Ishikawa (cell line): ENCODE measurements around the gene TBC1D8.

Source experiments
- CEBPB ChIP-seq: IDR thresholded peaks from 2 replicates; pipeline ENCODE4 v1.6.1; 2012
- CREB1 ChIP-seq: IDR thresholded peaks from 2 replicates; pipeline ENCODE4 v1.6.1; 2012; ENCODE audit warnings: low read depth
- EP300 ChIP-seq: IDR thresholded peaks from 2 replicates; pipeline ENCODE4 v1.6.1; 2012; ENCODE audit warnings: borderline replicate concordance
- MAX ChIP-seq: IDR thresholded peaks from 2 replicates; pipeline ENCODE4 v1.6.1; 2012
- RAD21 ChIP-seq: IDR thresholded peaks from 2 replicates; pipeline ENCODE4 v1.6.1; 2012; ENCODE audit warnings: low read depth
- TCF12 ChIP-seq: IDR thresholded peaks from 2 replicates; pipeline ENCODE4 v1.6.1; 2012; ENCODE audit warnings: low read depth
- TEAD4 ChIP-seq: IDR thresholded peaks from 2 replicates; pipeline ENCODE4 v1.6.1; 2012
- USF1 ChIP-seq: IDR thresholded peaks from 2 replicates; pipeline ENCODE4 v1.6.1; 2012

DNA sequence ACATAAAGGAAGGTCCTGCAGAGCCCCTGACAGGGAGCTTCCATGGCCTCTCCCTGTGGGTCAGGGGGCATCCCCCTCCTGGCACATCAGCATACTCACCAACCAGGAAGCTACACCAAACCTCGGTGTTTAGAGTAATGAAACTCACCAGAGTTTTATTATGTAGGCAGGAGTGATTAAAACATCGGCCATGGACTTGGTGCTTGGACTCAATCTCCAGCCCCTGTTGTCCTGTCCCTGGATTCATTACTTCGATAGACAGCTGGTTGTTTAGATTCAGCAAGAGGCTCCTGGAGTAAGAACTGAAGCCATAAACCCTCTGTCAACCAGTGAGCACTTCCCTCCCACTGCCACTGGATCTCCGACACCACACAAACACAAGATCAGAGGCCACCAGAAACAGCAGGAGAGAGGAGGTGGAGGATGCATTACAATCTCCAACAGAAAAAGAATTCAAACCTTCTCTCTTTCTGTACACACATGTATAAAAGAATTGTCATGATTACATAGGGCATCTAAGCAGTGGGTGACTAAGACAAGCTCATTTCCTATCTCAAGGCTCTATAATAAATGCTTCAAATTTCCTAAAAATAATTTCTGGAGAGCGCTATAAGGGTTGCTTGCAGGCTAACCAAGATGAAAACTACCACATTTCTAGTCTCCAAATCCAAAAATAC lies 27.2 kb downstream of the TBC1D8 start:
- TF ChIP-seq TEAD4 (no peak), EP300 (no peak), USF1 (no peak), CEBPB (no peak), TCF12 (no peak), MAX (no peak), RAD21 (no peak), CREB1 (no peak)
